HEK293 (cell line): Measurements from ENCODE around the gene APOC3.

ENCODE experiments used
- CTCF ChIA-PET: fragments of 350-600 bp; formaldehyde crosslinking; extraction: SDS; loops from one replicate; lab custom pipeline; 2021; ENCODE audit warnings: antibody characterized with exemption; lab: Yijun Ruan, JAX
- POLR2A ChIA-PET: fragments of 300-600 bp; formaldehyde crosslinking; extraction: SDS; loops from one replicate; lab custom pipeline; 2020; ENCODE audit warnings: antibody characterized with exemption, inconsistent platforms; lab: Yijun Ruan, JAX
- H3K27ac ChIP-seq: fragments of 200-500 bp; sonication (Bioruptor generic); 2 replicates; pipeline ENCODE4 v1.5.1; 2014; ENCODE audit warnings: low read depth, low read length, control low read depth, inconsistent platforms; ENCODE audit errors: extremely low read depth
- H3K36me3 ChIP-seq, 2 experiments: fragments of 200-500 bp in 1 of 2; sonication (Bioruptor generic) in 1 of 2; 1 replicate in 1 of 2; 2 replicates in 1 of 2; pipeline ENCODE4 v1.5.1; 2014 to 2017; ENCODE audit warnings: inconsistent platforms in 2 of 2, low read length in 2 of 2; ENCODE audit not compliant: control insufficient read depth in 2 of 2, insufficient read depth in 1 of 2
- H3K4me1 ChIP-seq: fragments of 200-500 bp; sonication (Bioruptor generic); 2 replicates; pipeline ENCODE4 v1.5.1; 2014; ENCODE audit warnings: mild to moderate bottlenecking, low read length, inconsistent platforms; ENCODE audit not compliant: control insufficient read depth, insufficient read depth
- H3K4me3 ChIP-seq: 2 replicates; pipeline ENCODE4 v1.5.1; 2011; ENCODE audit warnings: low read depth, mild to moderate bottlenecking, control low read depth, low read length, moderate library complexity
- H3K9me3 ChIP-seq: fragments of 200-500 bp; sonication (Bioruptor generic); 2 replicates; pipeline ENCODE4 v1.5.1; 2014; ENCODE audit warnings: low read depth, low read length, inconsistent platforms; ENCODE audit not compliant: control insufficient read depth, insufficient read depth
- SALL2 ChIP-seq: fragments of 450-650 bp; formaldehyde crosslinking; IDR thresholded peaks from 2 replicates; pipeline ENCODE4 v1.5.0; 2017; ENCODE audit warnings: missing biosample characterization, mild to moderate bottlenecking, missing genetic modification characterization, borderline replicate concordance
- YY1 ChIP-seq: fragments of 450-650 bp; formaldehyde crosslinking; IDR thresholded peaks from 2 replicates; pipeline ENCODE4 v1.5.1; 2018; ENCODE audit warnings: missing biosample characterization, missing genetic modification characterization
- ZBTB11 ChIP-seq: fragments of 450-650 bp; formaldehyde crosslinking; conservative IDR thresholded peaks from 2 replicates; pipeline ENCODE4 v1.5.1; 2016; ENCODE audit warnings: low read depth, missing biosample characterization, missing genetic modification characterization
- ZBTB17 ChIP-seq: fragments of 450-650 bp; formaldehyde crosslinking; IDR thresholded peaks from 2 replicates; pipeline ENCODE4 v1.5.1; 2016; ENCODE audit warnings: missing biosample characterization, missing genetic modification characterization
- ZBTB21 ChIP-seq: fragments of 450-650 bp; formaldehyde crosslinking; IDR thresholded peaks from 2 replicates; pipeline ENCODE4 v1.5.1; 2017; ENCODE audit warnings: missing biosample characterization, missing genetic modification characterization
- ZBTB8A ChIP-seq: fragments of 450-650 bp; formaldehyde crosslinking; IDR thresholded peaks from 2 replicates; pipeline ENCODE4 v1.5.1; 2016; ENCODE audit warnings: missing biosample characterization, missing genetic modification characterization
- ZNF146 ChIP-seq: fragments of 450-650 bp; formaldehyde crosslinking; IDR thresholded peaks from 2 replicates; pipeline ENCODE4 v1.5.1; 2016; ENCODE audit warnings: missing biosample characterization, missing genetic modification characterization
- ZNF324 ChIP-seq: fragments of 450-650 bp; formaldehyde crosslinking; IDR thresholded peaks from 2 replicates; pipeline ENCODE4 v1.5.1; 2016; ENCODE audit warnings: missing biosample characterization, missing genetic modification characterization
- ZNF48 ChIP-seq: fragments of 450-650 bp; formaldehyde crosslinking; IDR thresholded peaks from 2 replicates; pipeline ENCODE4 v1.5.1; 2016; ENCODE audit warnings: missing biosample characterization, missing genetic modification characterization
- ZNF529 ChIP-seq: fragments of 450-650 bp; formaldehyde crosslinking; IDR thresholded peaks from 2 replicates; pipeline ENCODE4 v1.5.1; 2017; ENCODE audit warnings: missing genetic modification characterization, missing biosample characterization; ENCODE audit not compliant: insufficient replicate concordance
- ZNF600 ChIP-seq: fragments of 450-650 bp; formaldehyde crosslinking; IDR thresholded peaks from 2 replicates; pipeline ENCODE4 v1.5.1; 2016; ENCODE audit warnings: missing biosample characterization, missing genetic modification characterization
- ZNF664 ChIP-seq: fragments of 450-650 bp; formaldehyde crosslinking; IDR thresholded peaks from 2 replicates; pipeline ENCODE4 v1.5.1; 2016; ENCODE audit warnings: missing biosample characterization, missing genetic modification characterization
- ZNF785 ChIP-seq: fragments of 450-650 bp; formaldehyde crosslinking; IDR thresholded peaks from 2 replicates; pipeline ENCODE4 v1.5.1; 2016; ENCODE audit warnings: missing biosample characterization, missing genetic modification characterization
- TF ChIP-seq, protein P1 (sequence below): fragments of 450-650 bp; formaldehyde crosslinking; IDR thresholded peaks from 2 replicates; pipeline ENCODE4 v1.5.1; 2016; ENCODE audit warnings: missing biosample characterization, missing genetic modification characterization
- TF ChIP-seq, protein P2 (sequence below): fragments of 450-650 bp; formaldehyde crosslinking; conservative IDR thresholded peaks from 2 replicates; pipeline ENCODE4 v1.5.1; 2016; ENCODE audit warnings: low read depth, missing biosample characterization, missing genetic modification characterization

Gene APOC3

GRCh38 chr11:116793772-116794097 lies 36.0 kb upstream of the APOC3 start:
- H3K4me1 ChIP-seq = no peaks in the 10 kb centered on the region
- H3K9me3 ChIP-seq = no peaks in the 10 kb centered on the region
- POLR2A ChIA-PET = interaction anchor here (1.2 kb wide), 1 partner anchor 385 kb away, joined by 4 read pairs; the partner anchor contains the start of gene SIDT2

DNA sequence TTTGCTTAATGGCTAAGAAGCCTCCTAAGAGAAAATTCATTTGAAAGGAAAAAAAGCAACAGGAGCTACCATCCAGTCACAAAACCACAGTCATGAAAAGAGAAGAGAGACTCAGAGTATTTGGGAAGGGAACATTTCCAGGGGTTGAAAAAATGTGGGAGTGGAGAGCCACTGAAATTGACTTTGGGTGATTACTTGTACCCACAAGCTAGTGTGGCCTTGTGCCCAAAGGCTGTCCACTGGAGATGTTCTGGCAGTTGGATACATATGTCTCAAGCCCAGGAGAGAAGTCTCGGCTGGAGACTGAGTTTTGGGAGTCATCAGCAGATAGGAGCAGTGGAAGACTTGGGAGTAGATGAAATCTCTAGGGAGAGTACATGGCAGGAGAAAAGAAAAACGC lies 34.9 kb upstream of the APOC3 start:
- POLR2A ChIA-PET = no interaction called here
- Histone ChIP-seq H3K27ac (no peak overlapping the region), H3K4me1 (no peaks in the 10 kb centered on the region), H3K9me3 (no peaks in the 10 kb centered on the region), H3K4me3 (no peak overlapping the region), H3K36me3 (no peaks in the 10 kb centered on the region)
- CTCF ChIA-PET = interaction anchor here (0.7 to 6.9 kb wide), 3 partner anchors 43 to 311 kb away, joined by 3 to 118 read pairs (median 89); partner anchors contain the start of gene APOA1
- no peak for TF ChIP-seq ZBTB8A (tag by site-specific recombination)
- no peak for TF ChIP-seq ZNF785 (tag by site-specific recombination)
- no peak for TF ChIP-seq YY1 (tag by site-specific recombination)
- no peak for TF ChIP-seq ZBTB21

More at GRCh38 chr11:116793772-116794097, 36.0 kb upstream of the APOC3 start:
- Histone ChIP-seq H3K36me3 (no peaks in the 10 kb centered on the region), H3K27ac (no peak overlapping the region), H3K4me3 (no peak overlapping the region)
- no peak for TF ChIP-seq ZBTB11 (tag by site-specific recombination)
- TF ChIP-seq ZNF529 (tag by site-specific recombination) = no peak
- no peak for TF ChIP-seq ZBTB17
- TF ChIP-seq ZNF48 (tag by site-specific recombination) = no peak
- TF ChIP-seq, protein P1, sequence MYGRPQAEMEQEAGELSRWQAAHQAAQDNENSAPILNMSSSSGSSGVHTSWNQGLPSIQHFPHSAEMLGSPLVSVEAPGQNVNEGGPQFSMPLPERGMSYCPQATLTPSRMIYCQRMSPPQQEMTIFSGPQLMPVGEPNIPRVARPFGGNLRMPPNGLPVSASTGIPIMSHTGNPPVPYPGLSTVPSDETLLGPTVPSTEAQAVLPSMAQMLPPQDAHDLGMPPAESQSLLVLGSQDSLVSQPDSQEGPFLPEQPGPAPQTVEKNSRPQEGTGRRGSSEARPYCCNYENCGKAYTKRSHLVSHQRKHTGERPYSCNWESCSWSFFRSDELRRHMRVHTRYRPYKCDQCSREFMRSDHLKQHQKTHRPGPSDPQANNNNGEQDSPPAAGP (tag by site-specific recombination) = no peak
- TF ChIP-seq ZNF664 (tag by site-specific recombination) = no peak
- no peak for TF ChIP-seq SALL2 (tag by site-specific recombination)
- TF ChIP-seq ZNF324 = no peak
- CTCF ChIA-PET = interaction anchor here (0.7 to 6.9 kb wide), 5 partner anchors 19 to 312 kb away, joined by 3 to 118 read pairs (median 4); partner anchors contain the start of gene APOA1

GRCh38 chr11:116796548-116796947 lies 33.2 kb upstream of the APOC3 start:
- H3K9me3 ChIP-seq = no peaks in the 10 kb centered on the region
- H3K4me1 ChIP-seq = no peaks in the 10 kb centered on the region
- POLR2A ChIA-PET = no interaction called here
- CTCF ChIA-PET = interaction anchor here (0.6 kb wide), 2 partner anchors 84 to 164 kb away, joined by 3 read pairs; no protein-coding TSS in a partner anchor
- H3K27ac ChIP-seq = no peak overlapping the region
- no peak for TF ChIP-seq ZNF600 (tag by site-specific recombination)
- 0 out of 2 replicates have a peak, but pooled peaks have one; percentile 17 for TF ChIP-seq ZNF146 (tag by site-specific recombination)
- TF ChIP-seq, protein P2, sequence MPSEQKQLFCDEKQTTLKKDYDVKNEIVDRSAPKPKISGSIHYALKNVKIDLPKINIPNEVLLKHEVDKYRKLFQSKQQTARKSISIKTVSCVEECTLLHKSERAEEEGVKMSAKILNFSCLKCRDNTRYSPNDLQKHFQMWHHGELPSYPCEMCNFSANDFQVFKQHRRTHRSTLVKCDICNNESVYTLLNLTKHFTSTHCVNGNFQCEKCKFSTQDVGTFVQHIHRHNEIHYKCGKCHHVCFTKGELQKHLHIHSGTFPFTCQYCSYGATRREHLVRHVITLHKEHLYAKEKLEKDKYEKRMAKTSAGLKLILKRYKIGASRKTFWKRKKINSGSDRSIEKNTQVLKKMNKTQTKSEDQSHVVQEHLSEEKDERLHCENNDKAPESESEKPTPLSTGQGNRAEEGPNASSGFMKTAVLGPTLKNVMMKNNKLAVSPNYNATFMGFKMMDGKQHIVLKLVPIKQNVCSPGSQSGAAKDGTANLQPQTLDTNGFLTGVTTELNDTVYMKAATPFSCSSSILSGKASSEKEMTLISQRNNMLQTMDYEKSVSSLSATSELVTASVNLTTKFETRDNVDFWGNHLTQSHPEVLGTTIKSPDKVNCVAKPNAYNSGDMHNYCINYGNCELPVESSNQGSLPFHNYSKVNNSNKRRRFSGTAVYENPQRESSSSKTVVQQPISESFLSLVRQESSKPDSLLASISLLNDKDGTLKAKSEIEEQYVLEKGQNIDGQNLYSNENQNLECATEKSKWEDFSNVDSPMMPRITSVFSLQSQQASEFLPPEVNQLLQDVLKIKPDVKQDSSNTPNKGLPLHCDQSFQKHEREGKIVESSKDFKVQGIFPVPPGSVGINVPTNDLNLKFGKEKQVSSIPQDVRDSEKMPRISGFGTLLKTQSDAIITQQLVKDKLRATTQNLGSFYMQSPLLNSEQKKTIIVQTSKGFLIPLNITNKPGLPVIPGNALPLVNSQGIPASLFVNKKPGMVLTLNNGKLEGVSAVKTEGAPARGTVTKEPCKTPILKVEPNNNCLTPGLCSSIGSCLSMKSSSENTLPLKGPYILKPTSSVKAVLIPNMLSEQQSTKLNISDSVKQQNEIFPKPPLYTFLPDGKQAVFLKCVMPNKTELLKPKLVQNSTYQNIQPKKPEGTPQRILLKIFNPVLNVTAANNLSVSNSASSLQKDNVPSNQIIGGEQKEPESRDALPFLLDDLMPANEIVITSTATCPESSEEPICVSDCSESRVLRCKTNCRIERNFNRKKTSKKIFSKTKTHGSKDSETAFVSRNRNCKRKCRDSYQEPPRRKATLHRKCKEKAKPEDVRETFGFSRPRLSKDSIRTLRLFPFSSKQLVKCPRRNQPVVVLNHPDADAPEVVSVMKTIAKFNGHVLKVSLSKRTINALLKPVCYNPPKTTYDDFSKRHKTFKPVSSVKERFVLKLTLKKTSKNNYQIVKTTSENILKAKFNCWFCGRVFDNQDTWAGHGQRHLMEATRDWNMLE = no peak
- H3K4me3 ChIP-seq = no peak overlapping the region
- H3K36me3 ChIP-seq = no peaks in the 10 kb centered on the region
